ENCODE measurements around the gene C1QL4.
A peak's percentile ranks its signal among the peaks of the same experiment; 100 is the strongest.

- TF ChIP-seq POLR2A (IDR thresholded peaks at IDR 0.05; ENCODE audit: low read length) = peak; percentile 84
- no peak for TF ChIP-seq GATA3 (IDR thresholded peaks at IDR 0.05; ENCODE audit: borderline replicate concordance)
- TF ChIP-seq EP300 (IDR thresholded peaks at IDR 0.05) = no peak
- TF ChIP-seq MAFK (IDR thresholded peaks at IDR 0.05; ENCODE audit: partially characterized antibody) = no peak
- no peak for TF ChIP-seq PBX3 (IDR thresholded peaks at IDR 0.05)
- TF ChIP-seq RCOR1 (IDR thresholded peaks at IDR 0.05; ENCODE audit: low read depth, low read length) = no peak
- TF ChIP-seq CTCF (IDR thresholded peaks at IDR 0.05) = peak; percentile 98
- no peak for TF ChIP-seq REST (IDR thresholded peaks at IDR 0.05)
- no peak for TF ChIP-seq ELK1 (IDR thresholded peaks at IDR 0.05; ENCODE audit: low read depth, low read length)
- TF ChIP-seq RNF2 (IDR thresholded peaks at IDR 0.05; ENCODE audit: borderline replicate concordance, low read depth) = no peak
These were observed 10.6 kb upstream of the C1QL4 start for GRCh38 chr12:49347311-49348193.
